IPS DF 6.9 (cell line): Measurements from ENCODE around the gene SMIM20.

Source experiments
- DNase-seq: peaks from one replicate; pipeline ENCODE4 v3.0.0-alpha.2; 2013; ENCODE audit warnings: low read depth, low spot score
- H3K27ac ChIP-seq: one replicate; pipeline ENCODE4 v1.5.1; 2013; ENCODE audit warnings: low read length, control low read depth
- H3K27me3 ChIP-seq: 2 replicates; pipeline ENCODE4 v1.6.1; 2013; ENCODE audit warnings: mild to moderate bottlenecking, low read length; ENCODE audit not compliant: control insufficient read depth, insufficient read depth
- H3K36me3 ChIP-seq: 2 replicates; pipeline ENCODE4 v1.6.1; 2013; ENCODE audit warnings: low read length; ENCODE audit not compliant: control insufficient read depth, insufficient read depth
- H3K4me1 ChIP-seq: 2 replicates; pipeline ENCODE4 v1.6.1; 2013; ENCODE audit warnings: low read length; ENCODE audit not compliant: control insufficient read depth, insufficient read depth
- H3K4me3 ChIP-seq: 2 replicates; pipeline ENCODE4 v1.5.1; 2013; ENCODE audit warnings: mild to moderate bottlenecking, low read length
- H3K9me3 ChIP-seq: 2 replicates; pipeline ENCODE4 v1.6.1; 2013; ENCODE audit warnings: low read length, inconsistent platforms; ENCODE audit not compliant: control insufficient read depth, insufficient read depth
- WGBS: extraction: QIAGEN DNeasy Blood & Tissue Kit; methylation state at CpG from one replicate; pipeline ENCODE4 v1.1.7; 2013; ENCODE audit warnings: mixed read lengths, missing lambda C conversion rate; ENCODE audit not compliant: insufficient read length, insufficient coverage; 5-methylcytosine and 5-hydroxymethylcytosine counted together

SMIM20 gene

GRCh38 chr4:25926462-25926861 is 12.4 kb downstream of the SMIM20 start:
- H3K27me3 ChIP-seq, result no peaks in the 10 kb centered on the region
- no peaks in the 10 kb centered on the region for H3K4me1 ChIP-seq
- no peak overlapping the region for H3K4me3 ChIP-seq
- no CpG with 5 or more reads among the region's 2 CpGs for WGBS
- no peak overlapping the region for H3K27ac ChIP-seq
- no peak for DNase-seq
- no peaks in the 10 kb centered on the region for H3K9me3 ChIP-seq
- no peaks in the 10 kb centered on the region for H3K36me3 ChIP-seq

DNA sequence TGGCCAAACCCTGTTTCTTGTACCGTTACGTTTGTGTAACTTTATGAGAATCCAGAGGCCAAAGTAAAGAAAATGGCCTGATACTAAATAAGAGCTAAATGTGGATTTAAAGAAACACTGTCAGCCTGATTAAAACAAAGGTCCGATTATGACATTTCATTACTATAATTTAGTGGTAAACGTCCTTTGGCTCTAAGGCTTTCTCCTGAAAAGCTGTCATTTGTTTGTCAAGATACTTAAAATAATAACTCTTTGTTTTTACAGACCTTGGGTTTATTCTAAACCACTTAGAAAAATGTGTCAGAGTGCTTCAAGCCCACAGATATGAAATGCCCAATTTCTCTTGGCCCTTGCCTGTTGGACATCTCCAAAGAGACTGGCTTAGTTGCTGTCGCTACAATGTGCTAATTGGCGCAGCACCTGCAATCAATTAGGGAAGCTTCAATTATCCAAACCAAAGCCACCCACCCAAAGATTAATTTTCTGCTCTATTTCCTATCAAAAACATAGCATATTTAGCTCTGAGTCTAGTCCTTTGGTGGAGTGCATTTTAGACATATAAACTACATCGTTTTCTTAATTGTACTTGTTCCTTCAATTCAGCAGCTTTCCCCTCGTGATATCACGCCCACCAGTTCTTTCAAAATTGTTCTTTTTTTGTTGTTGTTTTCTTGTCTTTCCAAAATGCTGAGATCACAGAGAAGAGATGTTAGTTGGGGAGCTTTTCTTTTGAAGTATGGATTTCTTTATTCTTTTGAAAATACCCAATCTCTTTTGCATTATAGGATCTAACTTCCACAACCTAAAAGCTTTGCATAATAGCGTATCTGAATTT is 13.6 kb downstream of the SMIM20 start:
- no CpG with 5 or more reads among the region's 10 CpGs for WGBS
- no peak overlapping the region for H3K27ac ChIP-seq
- no peak overlapping the region for H3K4me3 ChIP-seq
- no peaks in the 10 kb centered on the region for H3K4me1 ChIP-seq
- DNase-seq, result no peak
- H3K9me3 ChIP-seq, result no peaks in the 10 kb centered on the region
- no peaks in the 10 kb centered on the region for H3K27me3 ChIP-seq
- no peaks in the 10 kb centered on the region for H3K36me3 ChIP-seq

- DNase-seq, result no peak
- Histone ChIP-seq H3K27ac (no peak overlapping the region), H3K4me1 (no peaks in the 10 kb centered on the region), H3K27me3 (no peaks in the 10 kb centered on the region), H3K36me3 (no peaks in the 10 kb centered on the region), H3K9me3 (no peaks in the 10 kb centered on the region), H3K4me3 (no peak overlapping the region)
- no CpG with 5 or more reads among the region's 11 CpGs for WGBS
Measured at GRCh38 chr4:25928379-25929297, 14.6 kb downstream of the SMIM20 start.

GRCh38 chr4:25929298-25929686 is 15.3 kb downstream of the SMIM20 start:
- no peak for DNase-seq

DNA sequence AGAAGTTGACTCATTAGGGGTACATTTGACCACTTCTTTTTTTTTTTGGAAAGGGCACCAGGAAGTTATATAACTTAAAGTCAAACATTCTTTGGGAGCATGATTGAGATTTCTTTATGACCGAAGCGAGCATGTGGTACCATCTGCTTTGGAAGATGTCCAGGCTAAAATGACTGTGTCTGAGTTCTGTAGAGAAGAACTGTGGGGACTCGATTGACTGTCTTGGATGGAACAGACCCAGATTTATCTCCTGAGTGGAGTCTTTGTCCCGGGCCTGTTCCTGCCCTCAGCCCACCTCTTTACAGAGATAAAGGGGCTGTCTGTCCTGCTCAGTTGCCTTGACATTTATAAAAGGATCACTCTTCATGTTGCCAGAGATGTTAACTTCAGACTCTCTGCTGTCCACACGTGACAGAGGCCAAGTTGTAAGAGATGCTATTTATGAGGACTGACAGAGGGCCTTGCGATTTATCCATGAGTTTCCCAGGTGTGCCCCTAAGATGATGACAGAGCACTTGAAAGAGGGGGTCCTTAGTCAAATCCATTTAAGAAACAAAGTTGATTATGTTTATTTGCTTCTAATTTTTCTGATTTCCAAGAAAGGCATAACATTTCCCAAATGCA is 16.8 kb downstream of the SMIM20 start:
- Histone ChIP-seq H3K27me3 (no peaks in the 10 kb centered on the region), H3K27ac (no peak overlapping the region), H3K4me1 (no peaks in the 10 kb centered on the region), H3K4me3 (no peak overlapping the region), H3K9me3 (no peaks in the 10 kb centered on the region), H3K36me3 (no peaks in the 10 kb centered on the region)
- no CpG with 5 or more reads among the region's 6 CpGs for WGBS
- no peak for DNase-seq

More at GRCh38 chr4:25929298-25929686, 15.3 kb downstream of the SMIM20 start:
- no peaks in the 10 kb centered on the region for H3K36me3 ChIP-seq
- H3K4me3 ChIP-seq, result no peak overlapping the region
- no peak overlapping the region for H3K27ac ChIP-seq
- H3K9me3 ChIP-seq, result no peaks in the 10 kb centered on the region
- WGBS, result no CpG with 5 or more reads among the region's 7 CpGs
- H3K27me3 ChIP-seq, result no peaks in the 10 kb centered on the region
- H3K4me1 ChIP-seq, result no peaks in the 10 kb centered on the region

GRCh38 chr4:25936696-25937095 is 22.7 kb downstream of the SMIM20 start:
- WGBS, result no CpG with 5 or more reads among the region's 2 CpGs

GRCh38 chr4:25937801-25938200 is 23.8 kb downstream of the SMIM20 start:
- H3K36me3 ChIP-seq, result no peaks in the 10 kb centered on the region
- no peaks in the 10 kb centered on the region for H3K27me3 ChIP-seq
- no peak overlapping the region for H3K4me3 ChIP-seq
- no peak overlapping the region for H3K27ac ChIP-seq
- no CpG with 5 or more reads among the region's 1 CpG for WGBS
- H3K4me1 ChIP-seq, result no peaks in the 10 kb centered on the region
- no peaks in the 10 kb centered on the region for H3K9me3 ChIP-seq
- no peak for DNase-seq

More at GRCh38 chr4:25936696-25937095, 22.7 kb downstream of the SMIM20 start:
- Histone ChIP-seq H3K4me3 (no peak overlapping the region), H3K27me3 (no peaks in the 10 kb centered on the region), H3K27ac (no peak overlapping the region), H3K36me3 (no peaks in the 10 kb centered on the region), H3K9me3 (no peaks in the 10 kb centered on the region), H3K4me1 (no peaks in the 10 kb centered on the region)
- no peak for DNase-seq

- no peak overlapping the region for H3K4me3 ChIP-seq
- no peaks in the 10 kb centered on the region for H3K27me3 ChIP-seq
- H3K27ac ChIP-seq, result no peak overlapping the region
- H3K9me3 ChIP-seq, result no peaks in the 10 kb centered on the region
- no peak for DNase-seq
- WGBS, result no CpG with 5 or more reads among the region's 6 CpGs
- no peaks in the 10 kb centered on the region for H3K4me1 ChIP-seq
- no peaks in the 10 kb centered on the region for H3K36me3 ChIP-seq
Measured at GRCh38 chr4:25938366-25938765, 24.3 kb downstream of the SMIM20 start.

- H3K27ac ChIP-seq, result no peak overlapping the region
- no peak overlapping the region for H3K4me3 ChIP-seq
- no peaks in the 10 kb centered on the region for H3K36me3 ChIP-seq
- no CpG with 5 or more reads among the region's 3 CpGs for WGBS
- DNase-seq, result no peak
- H3K27me3 ChIP-seq, result no peaks in the 10 kb centered on the region
- no peaks in the 10 kb centered on the region for H3K9me3 ChIP-seq
- H3K4me1 ChIP-seq, result no peaks in the 10 kb centered on the region
Measured at GRCh38 chr4:25938787-25939186, 24.8 kb downstream of the SMIM20 start.

GRCh38 chr4:25939330-25939729 is 25.3 kb downstream of the SMIM20 start:
- no peaks in the 10 kb centered on the region for H3K4me1 ChIP-seq
- WGBS, result no CpG with 5 or more reads among the region's 4 CpGs
- H3K27me3 ChIP-seq, result no peaks in the 10 kb centered on the region
- H3K27ac ChIP-seq, result no peak overlapping the region
- H3K4me3 ChIP-seq, result no peak overlapping the region
- no peak for DNase-seq
- H3K36me3 ChIP-seq, result no peaks in the 10 kb centered on the region
- no peaks in the 10 kb centered on the region for H3K9me3 ChIP-seq
